ENCODE data around the gene CDY2A. TPM values are rescaled to one million over a fixed set of nuclear protein-coding genes. Genes with fewer than 3 reads are reported as not detected.
"Not testable (repeated sequence)": the region's sequence is repeated elsewhere in the genome, so short reads cannot be mapped to it uniquely, and the experiment has no call there.

CDY2A gene
- total and polyA plus RNA-seq, 9 of the 15 experiments (the other 6 are each of a cell fraction or from before 2014, with no cell fraction given), result not detected

DNA sequence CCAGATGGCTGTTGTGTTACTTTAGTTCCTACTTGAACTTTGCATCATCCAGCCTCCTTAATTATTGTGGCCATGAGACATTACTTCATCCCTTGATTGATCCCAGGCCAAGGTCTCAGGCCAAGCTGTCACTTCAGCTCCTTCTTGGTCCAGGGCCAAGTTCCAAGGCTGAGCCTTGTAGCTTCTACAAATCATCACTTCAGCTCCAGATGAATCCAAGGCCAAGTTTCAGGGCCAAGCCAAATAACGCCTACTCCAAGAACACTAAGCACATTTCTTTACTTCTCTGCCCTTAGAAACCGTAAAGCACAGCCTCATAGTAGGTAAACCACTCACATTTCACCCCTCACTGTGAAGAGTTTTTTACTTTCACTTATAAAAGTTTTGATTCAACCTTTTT is 1.7 kb upstream of the CDY2A start:
- H4K20me1 ChIP-seq (replicated peaks; ENCODE audit: control insufficient read depth, insufficient read depth, low read length); H3K79me2 ChIP-seq (ENCODE audit: control insufficient read depth, insufficient read depth, low read length); H3K27ac ChIP-seq (ENCODE audit: extremely low read depth, low read depth, low read length); intact Hi-C loops (cut with micrococcal nuclease); H3K9me3 ChIP-seq (replicated peaks; ENCODE audit: control insufficient read depth, insufficient read depth, low read depth, low read length); CTCF ChIA-PET (ENCODE audit: low intra/inter-chr PET ratio); H3K9ac ChIP-seq (ENCODE audit: insufficient read depth in 1 of 2, low read depth in 2 of 2, low read length in 2 of 2); in situ Hi-C loops (cut with MboI); FAIRE-seq; DNase-seq (ENCODE audit: extremely low read depth in 1 of 4, low spot score in 3 of 4); H3K4me1 ChIP-seq (replicated peaks in 1 of 2; ENCODE audit: control insufficient read depth in 2 of 2, insufficient read depth in 2 of 2, low read length in 2 of 2); H3K27me3 ChIP-seq (ENCODE audit: control insufficient read depth in 2 of 2, insufficient read depth in 2 of 2, low read length in 2 of 2); ATAC-seq; H2AFZ ChIP-seq (ENCODE audit: low read depth, low read length); H3K4me2 ChIP-seq (ENCODE audit: insufficient read depth, low read length); BruUV-seq (replicated peaks); H3K4me3 ChIP-seq; H3K9me1 ChIP-seq (ENCODE audit: control insufficient read depth, insufficient read depth, low read length); POLR2A ChIA-PET; H3K36me3 ChIP-seq (ENCODE audit: control insufficient read depth, insufficient read depth, low read length): not testable (repeated sequence)
- WGBS (ENCODE audit: insufficient coverage, low coverage, missing lambda C conversion rate), result no CpG with 5 or more reads among the region's 2 CpGs

- in situ Hi-C loops (cut with MboI); H3K27ac ChIP-seq (ENCODE audit: extremely low read depth, low read depth, low read length); H3K36me3 ChIP-seq (ENCODE audit: control insufficient read depth, insufficient read depth, low read length); H4K20me1 ChIP-seq (replicated peaks; ENCODE audit: control insufficient read depth, insufficient read depth, low read length); H3K9me3 ChIP-seq (replicated peaks; ENCODE audit: control insufficient read depth, insufficient read depth, low read depth, low read length); CTCF ChIA-PET (ENCODE audit: low intra/inter-chr PET ratio); FAIRE-seq; H3K4me1 ChIP-seq (replicated peaks in 1 of 2; ENCODE audit: control insufficient read depth in 2 of 2, insufficient read depth in 2 of 2, low read length in 2 of 2); intact Hi-C loops (cut with micrococcal nuclease); H3K79me2 ChIP-seq (ENCODE audit: control insufficient read depth, insufficient read depth, low read length); POLR2A ChIA-PET; H3K9ac ChIP-seq (ENCODE audit: insufficient read depth in 1 of 2, low read depth in 2 of 2, low read length in 2 of 2); H3K4me3 ChIP-seq; H3K4me2 ChIP-seq (ENCODE audit: insufficient read depth, low read length); ATAC-seq; BruUV-seq (replicated peaks); H3K9me1 ChIP-seq (ENCODE audit: control insufficient read depth, insufficient read depth, low read length); H3K27me3 ChIP-seq (ENCODE audit: control insufficient read depth in 2 of 2, insufficient read depth in 2 of 2, low read length in 2 of 2); H2AFZ ChIP-seq (ENCODE audit: low read depth, low read length); DNase-seq (ENCODE audit: extremely low read depth in 1 of 4, low spot score in 3 of 4): not testable (repeated sequence)
- WGBS (ENCODE audit: insufficient coverage, low coverage, missing lambda C conversion rate), result no CpG with 5 or more reads among the region's 1 CpG
Observed at GRCh38 chrY:18028845-18029244, 3.3 kb downstream of the CDY2A start.

- FAIRE-seq; H3K36me3 ChIP-seq (ENCODE audit: control insufficient read depth, insufficient read depth, low read length); H3K27ac ChIP-seq (ENCODE audit: extremely low read depth, low read depth, low read length); in situ Hi-C loops (cut with MboI); H3K9me1 ChIP-seq (ENCODE audit: control insufficient read depth, insufficient read depth, low read length); H3K4me1 ChIP-seq (replicated peaks in 1 of 2; ENCODE audit: control insufficient read depth in 2 of 2, insufficient read depth in 2 of 2, low read length in 2 of 2); POLR2A ChIA-PET; intact Hi-C loops (cut with micrococcal nuclease); H3K27me3 ChIP-seq (ENCODE audit: control insufficient read depth in 2 of 2, insufficient read depth in 2 of 2, low read length in 2 of 2); H3K79me2 ChIP-seq (ENCODE audit: control insufficient read depth, insufficient read depth, low read length); H2AFZ ChIP-seq (ENCODE audit: low read depth, low read length); DNase-seq (ENCODE audit: extremely low read depth in 1 of 4, low spot score in 3 of 4); ATAC-seq; H4K20me1 ChIP-seq (replicated peaks; ENCODE audit: control insufficient read depth, insufficient read depth, low read length); H3K9ac ChIP-seq (ENCODE audit: insufficient read depth in 1 of 2, low read depth in 2 of 2, low read length in 2 of 2); BruUV-seq (replicated peaks); H3K9me3 ChIP-seq (replicated peaks; ENCODE audit: control insufficient read depth, insufficient read depth, low read depth, low read length); H3K4me3 ChIP-seq; H3K4me2 ChIP-seq (ENCODE audit: insufficient read depth, low read length); CTCF ChIA-PET (ENCODE audit: low intra/inter-chr PET ratio): not testable (repeated sequence)
- no CpG with 5 or more reads among the region's 3 CpGs for WGBS (ENCODE audit: insufficient coverage, low coverage, missing lambda C conversion rate)
Observed at GRCh38 chrY:18030178-18030577, 4.6 kb downstream of the CDY2A start.

- POLR2A ChIA-PET; CTCF ChIA-PET (ENCODE audit: low intra/inter-chr PET ratio); FAIRE-seq; H3K9ac ChIP-seq (ENCODE audit: insufficient read depth in 1 of 2, low read depth in 2 of 2, low read length in 2 of 2); H3K79me2 ChIP-seq (ENCODE audit: control insufficient read depth, insufficient read depth, low read length); H3K36me3 ChIP-seq (ENCODE audit: control insufficient read depth, insufficient read depth, low read length); H3K4me2 ChIP-seq (ENCODE audit: insufficient read depth, low read length); H3K27ac ChIP-seq (ENCODE audit: extremely low read depth, low read depth, low read length); H2AFZ ChIP-seq (ENCODE audit: low read depth, low read length); DNase-seq (ENCODE audit: extremely low read depth in 1 of 4, low spot score in 3 of 4); ATAC-seq; intact Hi-C loops (cut with micrococcal nuclease); in situ Hi-C loops (cut with MboI); H3K4me1 ChIP-seq (replicated peaks in 1 of 2; ENCODE audit: control insufficient read depth in 2 of 2, insufficient read depth in 2 of 2, low read length in 2 of 2); H3K9me3 ChIP-seq (replicated peaks; ENCODE audit: control insufficient read depth, insufficient read depth, low read depth, low read length); H4K20me1 ChIP-seq (replicated peaks; ENCODE audit: control insufficient read depth, insufficient read depth, low read length); H3K4me3 ChIP-seq; H3K9me1 ChIP-seq (ENCODE audit: control insufficient read depth, insufficient read depth, low read length); H3K27me3 ChIP-seq (ENCODE audit: control insufficient read depth in 2 of 2, insufficient read depth in 2 of 2, low read length in 2 of 2); BruUV-seq (replicated peaks): not testable (repeated sequence)
- no CpG with 5 or more reads among the region's 3 CpGs for WGBS (ENCODE audit: insufficient coverage, low coverage, missing lambda C conversion rate)
Observed at GRCh38 chrY:18034100-18034814, 8.7 kb downstream of the CDY2A start.
